ENCODE data around the gene SLC5A11. TPM values are rescaled to one million over a fixed set of nuclear protein-coding genes. Genes with fewer than 3 reads are reported as not detected.

SLC5A11 gene
- total and polyA plus RNA-seq, 2 of the 13 experiments (the other 11 are each of a cell fraction or from before 2014, with no cell fraction given), result 1.2 to 3.3 TPM

DNA sequence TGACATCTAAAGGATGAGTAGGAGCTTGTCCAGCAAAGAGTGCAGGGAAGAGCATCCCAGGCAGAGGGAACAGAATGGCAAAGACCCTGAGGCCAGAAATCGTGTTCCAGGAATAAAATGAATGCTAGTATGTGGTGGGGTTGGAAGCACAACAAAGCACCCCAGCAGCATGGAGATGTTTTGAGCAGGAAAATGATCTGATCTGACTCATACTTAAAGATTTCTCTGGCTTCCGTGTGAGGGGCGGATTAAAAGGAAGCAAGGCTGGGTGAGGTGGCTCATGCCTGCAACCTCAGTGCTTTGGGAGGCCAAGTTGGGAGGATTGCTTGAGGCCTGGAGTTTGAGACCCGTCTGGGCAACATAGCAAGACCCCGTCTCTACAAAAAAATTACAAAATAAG is 2.3 kb downstream of the SLC5A11 start:
- no peak for FAIRE-seq
- no peak for TF ChIP-seq PPARG (CRISPR knock-in tag; conservative IDR thresholded peaks at IDR 0.05)
- TF ChIP-seq, protein P1, sequence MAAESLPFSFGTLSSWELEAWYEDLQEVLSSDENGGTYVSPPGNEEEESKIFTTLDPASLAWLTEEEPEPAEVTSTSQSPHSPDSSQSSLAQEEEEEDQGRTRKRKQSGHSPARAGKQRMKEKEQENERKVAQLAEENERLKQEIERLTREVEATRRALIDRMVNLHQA (CRISPR knock-in tag; IDR thresholded peaks at IDR 0.05), result no peak
- no peak for TF ChIP-seq SRSF1 (optimal IDR thresholded peaks at IDR 0.05; ENCODE audit: low read depth, low read length)
- no peak for TF ChIP-seq ZKSCAN8 (CRISPR knock-in tag; IDR thresholded peaks at IDR 0.05; ENCODE audit: borderline replicate concordance)
- no peak for TF ChIP-seq ZSCAN22 (CRISPR knock-in tag; IDR thresholded peaks at IDR 0.05)
- TF ChIP-seq, protein P2, sequence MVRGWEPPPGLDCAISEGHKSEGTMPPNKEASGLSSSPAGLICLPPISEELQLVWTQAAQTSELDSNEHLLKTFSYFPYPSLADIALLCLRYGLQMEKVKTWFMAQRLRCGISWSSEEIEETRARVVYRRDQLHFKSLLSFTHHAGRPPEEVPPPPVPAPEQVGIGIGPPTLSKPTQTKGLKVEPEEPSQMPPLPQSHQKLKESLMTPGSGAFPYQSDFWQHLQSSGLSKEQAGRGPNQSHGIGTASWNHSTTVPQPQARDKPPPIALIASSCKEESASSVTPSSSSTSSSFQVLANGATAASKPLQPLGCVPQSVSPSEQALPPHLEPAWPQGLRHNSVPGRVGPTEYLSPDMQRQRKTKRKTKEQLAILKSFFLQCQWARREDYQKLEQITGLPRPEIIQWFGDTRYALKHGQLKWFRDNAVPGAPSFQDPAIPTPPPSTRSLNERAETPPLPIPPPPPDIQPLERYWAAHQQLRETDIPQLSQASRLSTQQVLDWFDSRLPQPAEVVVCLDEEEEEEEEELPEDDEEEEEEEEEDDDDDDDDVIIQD (CRISPR knock-in tag; IDR thresholded peaks at IDR 0.05; ENCODE audit: low read depth), result no peak
- TF ChIP-seq, protein P3, sequence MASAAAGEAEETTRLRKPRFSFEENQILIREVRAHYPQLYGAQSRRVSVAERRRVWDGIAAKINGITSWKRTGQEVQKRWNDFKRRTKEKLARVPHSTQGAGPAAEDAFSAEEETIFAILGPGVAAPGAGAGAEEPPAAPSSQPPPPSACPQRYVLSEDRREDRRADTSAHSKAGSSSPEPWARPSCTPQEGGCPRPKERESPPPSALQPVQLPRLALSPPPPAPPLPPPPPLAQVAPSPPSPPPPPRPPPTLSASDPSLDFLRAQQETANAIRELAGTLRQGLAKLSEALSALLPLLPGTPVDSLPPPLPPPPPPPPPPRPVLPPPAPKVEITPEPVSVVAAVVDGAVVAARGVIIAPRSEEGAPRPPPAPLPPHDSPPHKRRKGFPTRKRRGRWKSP (CRISPR knock-in tag; IDR thresholded peaks at IDR 0.05), result no peak
- TF ChIP-seq YY1 (IDR thresholded peaks at IDR 0.05; ENCODE audit: insufficient read depth, insufficient replicate concordance, low read depth, low read length), result no peak
- TF ChIP-seq MAFK (conservative IDR thresholded peaks at IDR 0.05 in 1 of 2, IDR thresholded peaks at IDR 0.05 in 1 of 2; ENCODE audit: low read length in 2 of 2), result no peak
- TF ChIP-seq KDM2A (CRISPR knock-in tag; IDR thresholded peaks at IDR 0.05; ENCODE audit: borderline replicate concordance, low read depth), result no peak
- TF ChIP-seq ZNF788 (CRISPR knock-in tag; IDR thresholded peaks at IDR 0.05; ENCODE audit: borderline replicate concordance), result no peak
- no peak for TF ChIP-seq ZFYVE20 (CRISPR knock-in tag; IDR thresholded peaks at IDR 0.05; ENCODE audit: borderline replicate concordance, low read depth)
- no peak for TF ChIP-seq THAP11 (CRISPR knock-in tag; IDR thresholded peaks at IDR 0.05)
- TF ChIP-seq, protein P4, sequence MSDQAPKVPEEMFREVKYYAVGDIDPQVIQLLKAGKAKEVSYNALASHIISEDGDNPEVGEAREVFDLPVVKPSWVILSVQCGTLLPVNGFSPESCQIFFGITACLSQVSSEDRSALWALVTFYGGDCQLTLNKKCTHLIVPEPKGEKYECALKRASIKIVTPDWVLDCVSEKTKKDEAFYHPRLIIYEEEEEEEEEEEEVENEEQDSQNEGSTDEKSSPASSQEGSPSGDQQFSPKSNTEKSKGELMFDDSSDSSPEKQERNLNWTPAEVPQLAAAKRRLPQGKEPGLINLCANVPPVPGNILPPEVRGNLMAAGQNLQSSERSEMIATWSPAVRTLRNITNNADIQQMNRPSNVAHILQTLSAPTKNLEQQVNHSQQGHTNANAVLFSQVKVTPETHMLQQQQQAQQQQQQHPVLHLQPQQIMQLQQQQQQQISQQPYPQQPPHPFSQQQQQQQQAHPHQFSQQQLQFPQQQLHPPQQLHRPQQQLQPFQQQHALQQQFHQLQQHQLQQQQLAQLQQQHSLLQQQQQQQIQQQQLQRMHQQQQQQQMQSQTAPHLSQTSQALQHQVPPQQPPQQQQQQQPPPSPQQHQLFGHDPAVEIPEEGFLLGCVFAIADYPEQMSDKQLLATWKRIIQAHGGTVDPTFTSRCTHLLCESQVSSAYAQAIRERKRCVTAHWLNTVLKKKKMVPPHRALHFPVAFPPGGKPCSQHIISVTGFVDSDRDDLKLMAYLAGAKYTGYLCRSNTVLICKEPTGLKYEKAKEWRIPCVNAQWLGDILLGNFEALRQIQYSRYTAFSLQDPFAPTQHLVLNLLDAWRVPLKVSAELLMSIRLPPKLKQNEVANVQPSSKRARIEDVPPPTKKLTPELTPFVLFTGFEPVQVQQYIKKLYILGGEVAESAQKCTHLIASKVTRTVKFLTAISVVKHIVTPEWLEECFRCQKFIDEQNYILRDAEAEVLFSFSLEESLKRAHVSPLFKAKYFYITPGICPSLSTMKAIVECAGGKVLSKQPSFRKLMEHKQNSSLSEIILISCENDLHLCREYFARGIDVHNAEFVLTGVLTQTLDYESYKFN (CRISPR knock-in tag; conservative IDR thresholded peaks at IDR 0.05), result no peak
- TF ChIP-seq NR2C2 (CRISPR knock-in tag; IDR thresholded peaks at IDR 0.05; ENCODE audit: borderline replicate concordance), result no peak
- no peak for TF ChIP-seq ZNF10 (CRISPR knock-in tag; IDR thresholded peaks at IDR 0.05; ENCODE audit: borderline replicate concordance, low read depth)

More for the DNA sequence above, 2.3 kb downstream of the SLC5A11 start:
- Histone ChIP-seq H3K9me3 (ENCODE audit: low read length) (no peaks in the 10 kb centered on the region), H3K4me1 (ENCODE audit: insufficient read depth, low read length) (peaks cover 37% of the 10 kb centered on the region), H3K27ac (ENCODE audit: extremely low read length, insufficient read depth, low read length) (no peak overlapping the region), H3K36me3 (replicated peaks in 1 of 2; ENCODE audit: control insufficient read depth in 1 of 2, insufficient read depth in 2 of 2, low read length in 2 of 2) (no peaks in the 10 kb centered on the region), H3K79me2 (ENCODE audit: insufficient read depth, low read length) (no peaks in the 10 kb centered on the region), H3K4me3 (replicated peaks in 1 of 3; ENCODE audit: insufficient read depth in 1 of 3, low read depth in 2 of 3, low read length in 3 of 3) (no peak overlapping the region), H3K27me3 (ENCODE audit: control insufficient read depth in 1 of 2, insufficient read depth in 2 of 2, low read length in 2 of 2) (no peaks in the 10 kb centered on the region), H3K9ac (ENCODE audit: insufficient read depth, low read depth, low read length) (no peak overlapping the region), H4K20me1 (ENCODE audit: insufficient read depth, low read length) (no peaks in the 10 kb centered on the region), H2AFZ (ENCODE audit: low read length) (no peak overlapping the region), H3K4me2 (ENCODE audit: low read depth, low read length) (no peak overlapping the region)
- BruUV-seq (replicated peaks), result no TSS peak
- 78% methylated on average over 5 of the region's 5 CpGs for WGBS (ENCODE audit: low lambda C conversion rate)
- DNase-seq (ENCODE audit: low spot score) (no peak), ATAC-seq (no peak)
- intact Hi-C loops (cut with micrococcal nuclease; ENCODE audit: unreplicated experiment), result no loop called here
- ChIA-PET CTCF (ENCODE audit: low intra/inter-chr PET ratio, low total read pairs) (no interaction called here), POLR2A (no interaction called here)
- in situ Hi-C loops (cut with HindIII; ENCODE audit: extremely low pct_ligation_motif_present, low pct_unique_long_range_greater_than_20kb), result no loop called here

Measured in HepG2 (cell line).